RWPE2 (cell line): Measurements from ENCODE around the gene TTC34.

ENCODE experiments used
- ATAC-seq: fragments of 200-7000 bp; cut with Tn5 transposase; 3 replicates; pipeline ENCODE4 v1.9.1; 2021; ENCODE audit warnings: low read depth
- DNase-seq: peaks from one replicate; pipeline ENCODE4 v3.0.0-alpha.2; 2020; ENCODE audit warnings: low spot score
- H3K27ac ChIP-seq: fragments of 450-650 bp; 2 replicates; pipeline ENCODE4 v1.5.1; 2017; ENCODE audit warnings: mild to moderate bottlenecking; ENCODE audit not compliant: poor library complexity, severe bottlenecking
- H3K27me3 ChIP-seq: fragments of 250-450 bp; sonication (Bioruptor Pico); 2 replicates; pipeline ENCODE4 v1.5.1; 2021; ENCODE audit warnings: mild to moderate bottlenecking, moderate library complexity; ENCODE audit not compliant: insufficient read depth, poor library complexity, severe bottlenecking
- H3K36me3 ChIP-seq: fragments of 250-450 bp; sonication (Bioruptor Pico); 2 replicates; pipeline ENCODE4 v1.5.1; 2020; ENCODE audit warnings: low read depth, mild to moderate bottlenecking, moderate library complexity
- H3K4me1 ChIP-seq: fragments of 250-450 bp; sonication (Bioruptor Pico); 2 replicates; pipeline ENCODE4 v1.5.1; 2021; ENCODE audit warnings: mild to moderate bottlenecking, moderate library complexity; ENCODE audit not compliant: insufficient read depth, poor library complexity, severe bottlenecking
- H3K4me3 ChIP-seq: fragments of 250-450 bp; sonication (Bioruptor Pico); 2 replicates; pipeline ENCODE4 v1.5.1; 2021; ENCODE audit warnings: mild to moderate bottlenecking, moderate library complexity; ENCODE audit not compliant: severe bottlenecking
- H3K9me3 ChIP-seq: fragments of 250-450 bp; sonication (Bioruptor Pico); 2 replicates; pipeline ENCODE4 v1.5.1; 2021; ENCODE audit warnings: mild to moderate bottlenecking, moderate library complexity; ENCODE audit not compliant: severe bottlenecking
- CTCF ChIP-seq: fragments of 450-650 bp; IDR thresholded peaks from one replicate; pipeline ENCODE4 v1.5.1; 2017; ENCODE audit warnings: mild to moderate bottlenecking, moderate library complexity; ENCODE audit not compliant: poor library complexity, severe bottlenecking

Gene TTC34

GRCh38 chr1:2847086-2847985 lies 45.8 kb upstream of the TTC34 start:
- DNase-seq (no peak), ATAC-seq (no peak; the same call in 2 of the 3 replicates)
- Histone ChIP-seq H3K4me3 (no peak overlapping the region), H3K27me3 (no peaks in the 10 kb centered on the region), H3K4me1 (no peaks in the 10 kb centered on the region), H3K36me3 (no peaks in the 10 kb centered on the region), H3K27ac (no peak overlapping the region), H3K9me3 (peaks cover 2% of the 10 kb centered on the region)
- TF ChIP-seq CTCF: no peak

GRCh38 chr1:2845869-2846268 lies 44.4 kb upstream of the TTC34 start:
- H3K36me3 ChIP-seq: no peaks in the 10 kb centered on the region
- no peak for TF ChIP-seq CTCF
- no peaks in the 10 kb centered on the region for H3K4me1 ChIP-seq
- no peaks in the 10 kb centered on the region for H3K27me3 ChIP-seq
- H3K9me3 ChIP-seq: peaks cover 2% of the 10 kb centered on the region
- ATAC-seq (no peak), DNase-seq (no peak)
- H3K27ac ChIP-seq: no peak overlapping the region
- H3K4me3 ChIP-seq: no peak overlapping the region

GRCh38 chr1:2840036-2840809 lies 38.7 kb upstream of the TTC34 start:
- no peaks in the 10 kb centered on the region for H3K27me3 ChIP-seq
- no peak overlapping the region for H3K27ac ChIP-seq
- DNase-seq: no peak

GRCh38 chr1:2837823-2838222 lies 36.3 kb upstream of the TTC34 start:
- no peak for TF ChIP-seq CTCF

More at GRCh38 chr1:2840036-2840809, 38.7 kb upstream of the TTC34 start:
- Histone ChIP-seq H3K4me3 (no peak overlapping the region), H3K4me1 (no peaks in the 10 kb centered on the region), H3K36me3 (no peaks in the 10 kb centered on the region), H3K9me3 (peaks cover 2% of the 10 kb centered on the region)
- ATAC-seq: no peak
- TF ChIP-seq CTCF: no peak

More at GRCh38 chr1:2837823-2838222, 36.3 kb upstream of the TTC34 start:
- Histone ChIP-seq H3K27me3 (no peaks in the 10 kb centered on the region), H3K4me3 (no peak overlapping the region), H3K4me1 (no peaks in the 10 kb centered on the region), H3K36me3 (no peaks in the 10 kb centered on the region), H3K9me3 (no peaks in the 10 kb centered on the region), H3K27ac (no peak overlapping the region)
- ATAC-seq: no peak
- no peak for DNase-seq
